ENCODE measurements around the gene MAT1A. TPM values are rescaled to one million over a fixed set of nuclear protein-coding genes. Genes with fewer than 3 reads are reported as not detected.
"Not testable (repeated sequence)": the region's sequence is repeated elsewhere in the genome, so short reads cannot be mapped to it uniquely, and the experiment has no call there.

Gene MAT1A
- total RNA-seq, 6 experiments from 2014 or later, result 430 to 1,200 (median 741) TPM

DNA sequence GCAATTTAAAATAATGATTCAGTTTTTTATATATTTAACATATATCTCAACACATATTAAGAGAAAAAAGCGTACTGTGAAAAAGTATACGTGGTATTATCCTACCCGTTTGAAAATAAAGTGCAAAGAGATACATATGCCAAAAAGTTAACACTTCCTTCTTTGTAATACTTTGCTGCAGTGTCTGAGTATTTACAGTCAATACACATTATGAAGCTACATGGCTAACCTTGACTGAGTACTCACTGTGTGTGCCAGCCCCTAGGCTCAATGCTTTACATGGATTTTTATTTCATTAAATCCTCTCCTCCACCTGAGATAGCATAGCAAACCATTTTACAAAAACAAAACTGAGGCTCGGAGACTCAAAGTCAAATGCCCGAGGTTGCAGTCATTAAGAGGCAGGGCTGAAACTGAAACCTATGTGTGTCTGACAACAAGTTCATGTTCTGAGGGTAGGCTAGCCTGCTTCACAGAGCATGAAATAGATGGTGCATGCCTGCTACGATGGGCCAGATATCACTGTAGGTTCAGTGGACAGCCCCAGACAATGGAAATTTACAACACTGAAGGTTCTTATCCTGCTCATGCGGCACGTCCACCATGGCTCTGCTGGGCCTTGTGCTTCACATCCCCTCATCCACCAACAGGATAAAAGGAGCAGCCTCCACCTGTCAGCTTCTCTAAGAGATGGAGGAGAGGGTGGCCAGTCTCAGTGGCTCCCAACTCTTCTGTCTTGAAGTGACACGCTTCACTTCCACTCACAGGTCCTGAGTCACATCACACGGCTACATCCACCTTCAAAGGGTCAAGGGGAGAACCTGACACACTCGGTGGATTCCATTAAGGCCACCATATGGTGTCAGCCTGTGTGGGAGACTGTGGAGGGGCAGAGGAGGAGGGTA lies 54.9 kb downstream of the MAT1A start:
- DNase-seq; H3K27ac ChIP-seq; H3K4me3 ChIP-seq; H3K36me3 ChIP-seq; H3K27me3 ChIP-seq; intact Hi-C loops (cut with DNase I); H3K9me3 ChIP-seq; ATAC-seq; H3K4me1 ChIP-seq: not testable (repeated sequence)
- WGBS (ENCODE audit: insufficient coverage, low coverage, low lambda C conversion rate, missing lambda C conversion rate), result 51% methylated on average over 7 of the region's 11 CpGs

DNA sequence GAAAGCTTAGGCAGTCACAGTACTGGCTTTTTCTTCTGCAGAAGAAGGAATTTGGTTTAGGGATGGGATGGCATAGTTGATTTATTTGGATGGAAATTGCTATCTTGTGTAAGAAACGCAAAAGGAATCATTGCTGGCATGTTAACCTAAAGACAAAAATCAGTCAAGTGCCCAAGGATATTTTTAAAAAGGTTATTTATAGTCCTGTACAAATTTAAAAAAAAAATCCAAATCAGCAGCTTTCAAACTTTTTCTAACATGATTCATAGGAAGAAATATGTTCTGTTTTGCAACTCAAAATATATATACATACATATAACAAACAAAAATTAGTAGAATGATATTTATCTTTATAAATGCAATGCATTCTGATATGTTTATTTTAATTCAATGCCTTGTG lies 55.6 kb downstream of the MAT1A start:
- H3K4me1 ChIP-seq; H3K4me3 ChIP-seq; H3K36me3 ChIP-seq; H3K9me3 ChIP-seq; DNase-seq; H3K27me3 ChIP-seq; ATAC-seq; H3K27ac ChIP-seq; intact Hi-C loops (cut with DNase I): not testable (repeated sequence)
- 58% methylated on average over 1 of the region's 1 CpG for WGBS (ENCODE audit: insufficient coverage, low coverage, low lambda C conversion rate, missing lambda C conversion rate)

DNA sequence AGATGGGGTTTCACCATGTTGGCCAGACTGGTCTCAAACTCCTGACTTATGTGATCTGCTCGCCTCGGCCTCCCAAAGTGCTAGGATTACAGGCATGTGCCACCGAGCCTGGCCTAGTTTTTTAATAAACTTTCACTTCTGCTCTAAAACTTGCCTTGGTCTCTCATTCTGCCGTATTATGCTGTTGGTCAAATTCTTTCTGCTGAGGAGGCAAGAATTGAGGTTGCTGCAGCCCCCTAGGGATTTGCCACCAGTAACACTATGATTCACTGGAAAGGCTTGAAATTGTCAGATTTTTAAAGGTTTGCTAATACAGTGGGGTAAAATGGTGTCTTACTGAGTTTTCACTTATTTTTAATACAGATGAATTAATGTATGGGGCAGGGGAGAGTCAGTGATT lies 62.7 kb downstream of the MAT1A start:
- H3K27me3 ChIP-seq; H3K27ac ChIP-seq; intact Hi-C loops (cut with DNase I); ATAC-seq; H3K4me3 ChIP-seq; DNase-seq; H3K4me1 ChIP-seq; H3K36me3 ChIP-seq; H3K9me3 ChIP-seq: not testable (repeated sequence)
- 72% methylated on average over 4 of the region's 4 CpGs for WGBS (ENCODE audit: insufficient coverage, low coverage, low lambda C conversion rate, missing lambda C conversion rate)

DNA sequence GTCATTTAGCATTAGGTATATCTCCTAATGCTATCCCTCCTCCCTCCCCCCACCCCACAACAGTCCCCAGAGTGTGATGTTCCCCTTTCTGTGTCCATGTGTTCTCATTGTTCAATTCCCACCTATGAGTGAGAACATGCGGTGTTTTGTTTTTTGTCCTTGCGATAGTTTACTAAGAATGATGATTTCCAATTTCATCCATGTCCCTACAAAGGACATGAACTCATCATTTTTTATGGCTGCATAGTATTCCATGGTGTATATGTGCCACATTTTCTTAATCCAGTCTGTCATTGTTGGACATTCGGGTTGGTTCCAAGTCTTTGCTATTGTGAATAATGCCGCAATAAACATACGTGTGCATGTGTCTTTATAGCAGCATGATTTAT lies 66.4 kb downstream of the MAT1A start:
- ATAC-seq, H3K36me3 ChIP-seq, DNase-seq, H3K4me3 ChIP-seq, H3K4me1 ChIP-seq, H3K27ac ChIP-seq, H3K27me3 ChIP-seq, H3K9me3 ChIP-seq: not testable (repeated sequence)
- WGBS (ENCODE audit: insufficient coverage, low coverage, low lambda C conversion rate, missing lambda C conversion rate), result 75% methylated on average over 2 of the region's 5 CpGs
- intact Hi-C loops (cut with DNase I), result loop anchor here in 1 of 2 donors (5.0 kb wide), 1 partner anchor 81 kb away; no protein-coding TSS in a partner anchor

Other genes starting within 250 kb of the MAT1A start
- 10 to 100 TPM; 18.1 to 33.7 (median 30.8) TPM for gene TMEM254, start 211.0 kb downstream of the MAT1A start, total RNA-seq
- 1 to 10 TPM in 4 of 6 experiments, under 1 TPM in 1, not detected in 1; 0.78 to 3.9 (median 2.2) TPM for gene PLAC9, start 156.9 kb downstream of the MAT1A start, total RNA-seq
- gene ANXA11, start 84.1 kb downstream of the MAT1A start, total RNA-seq, result 100 to 1,000 TPM in 1 of 6 experiments, 10 to 100 TPM in 5; 41.7 to 100 (median 55.6) TPM
- gene DYDC1, start 67.1 kb upstream of the MAT1A start, total RNA-seq, result not detected
- 1 to 10 TPM in 2 of 6 experiments, under 1 TPM in 2, not detected in 2; 0.34 to 2.5 (median 0.84) TPM for gene DYDC2, start 67.1 kb upstream of the MAT1A start, total RNA-seq
- 10 to 100 TPM; 41.3 to 89.8 (median 80.5) TPM for gene PRXL2A, start 118.9 kb upstream of the MAT1A start, total RNA-seq
- gene TSPAN14, start 164.7 kb upstream of the MAT1A start, total RNA-seq, result 10 to 100 TPM; 22.1 to 39.0 (median 28.4) TPM
- not detected for gene SH2D4B, start 248.2 kb upstream of the MAT1A start, total RNA-seq